PFSK-1 (cell line): ENCODE results near the gene SYCP2.

Experiments
- FOXP2 ChIP-seq: optimal IDR thresholded peaks from 2 replicates; pipeline ENCODE3; 2011; ENCODE audit warnings: borderline replicate concordance, control low read depth, inconsistent platforms; ENCODE audit not compliant: insufficient read depth; ENCODE audit errors: extremely low read length, extremely low read depth
- POLR2AphosphoS5 ChIP-seq: IDR thresholded peaks from 2 replicates; pipeline ENCODE4 v1.6.1; 2012; ENCODE audit warnings: low read depth, mild to moderate bottlenecking, control low read depth, low read length, moderate library complexity
- REST ChIP-seq, 2 experiments: IDR thresholded peaks; 2 replicates each; pipeline versions ENCODE4 v1.6.1 to v1.8.0; 2011 to 2012; ENCODE audit warnings: low read depth in 2 of 2, low read length in 2 of 2, control low read depth in 1 of 2, inconsistent platforms in 1 of 2, mild to moderate bottlenecking in 1 of 2, moderate library complexity in 1 of 2; ENCODE audit not compliant: insufficient read depth in 1 of 2
- SIN3A ChIP-seq: IDR thresholded peaks from 2 replicates; pipeline ENCODE4 v1.6.1; 2012; ENCODE audit warnings: mild to moderate bottlenecking, low read length, moderate library complexity, borderline replicate concordance; ENCODE audit not compliant: insufficient read depth
- TAF1 ChIP-seq: IDR thresholded peaks from 2 replicates; pipeline ENCODE4 v1.6.1; 2012; ENCODE audit warnings: low read length, control low read depth, borderline replicate concordance; ENCODE audit not compliant: insufficient read depth

SYCP2 gene

GRCh38 chr20:59814840-59815340 lies 118.5 kb downstream of the SYCP2 start:
- TF ChIP-seq FOXP2 (no peak), POLR2AphosphoS5 (no peak), REST (IDR thresholded peaks at IDR 0.05; ENCODE audit: insufficient read depth in 1 of 2, low read depth in 2 of 2, low read length in 2 of 2) (no peak), TAF1 (no peak), SIN3A (no peak)

GRCh38 chr20:59813948-59814839 lies 119.2 kb downstream of the SYCP2 start:
- TF ChIP-seq REST (IDR thresholded peaks at IDR 0.05; ENCODE audit: insufficient read depth in 1 of 2, low read depth in 2 of 2, low read length in 2 of 2) = no peak
- TF ChIP-seq FOXP2 = no peak
- no peak for TF ChIP-seq POLR2AphosphoS5
- no peak for TF ChIP-seq TAF1
- no peak for TF ChIP-seq SIN3A
